Mucosa of descending colon (tissue), 3 donors: ENCODE measurements around the gene RASSF5. TPM values are rescaled to one million over a fixed set of nuclear protein-coding genes. Genes with fewer than 3 reads are reported as not detected.

Source experiments
- ATAC-seq: fragments of 200-7000 bp; cut with Tn5 transposase; one replicate; pipeline ENCODE4 v1.9.1; 2020; ENCODE audit warnings: mild to moderate bottlenecking, moderate library complexity
- DNase-seq, 3 donors: peaks; one replicate each; pipeline ENCODE4 v3.0.0-alpha.2; 2020
- H3K36me3 ChIP-seq: fragments of 200-600 bp; one replicate; pipeline ENCODE4 v1.8.0; 2021; ENCODE audit warnings: low read depth, mild to moderate bottlenecking
- H3K4me1 ChIP-seq: fragments of 200-600 bp; one replicate; pipeline ENCODE4 v1.8.0; 2021; ENCODE audit warnings: low read depth, mild to moderate bottlenecking
- H3K4me3 ChIP-seq: fragments of 200-600 bp; one replicate; pipeline ENCODE4 v1.8.0; 2021; ENCODE audit warnings: mild to moderate bottlenecking
- H3K9me3 ChIP-seq: fragments of 200-600 bp; one replicate; pipeline ENCODE4 v1.8.0; 2021; ENCODE audit warnings: mild to moderate bottlenecking
- intact Hi-C, 2 donors: fragments of 100-400 bp; cut with DNase I in 1 of 2; cut with micrococcal nuclease in 1 of 2; formaldehyde crosslinking; loops; one replicate each; pipeline versions ENCODE4 v1.11.0 to v1.11.1; 2022; cut with DNase I, micrococcal nuclease
- total RNA-seq, 3 donors: library from RNA; stranded (reverse); fragmentation: NEBNext Ultra II Directional in 2 of 3; extraction: Animal tissue kit (Norgen Biotek cat#: 25700) in 2 of 3; gene quantifications; one replicate each; pipeline versions ENCODE4 v1.2.1 to v1.2.4, GENCODE V29; 2021 to 2023
- TF ChIP-seq, protein P1 (sequence below): fragments of 200-600 bp; IDR thresholded peaks from one replicate; pipeline ENCODE4 v1.8.0; 2022; ENCODE audit warnings: antibody characterized with exemption, mild to moderate bottlenecking
- donor health status: DM: no; HTN: no; CAD: no; lungs with moderate emphysema.
- donor health status: DM: no; HTN: no; CAD: no.
- donor health status: DM: no; HTN: yes; CAD: no.

The RASSF5 gene
- total RNA-seq, 3 donors from 2014 or later = 5.3 to 7.6 (median 5.8) TPM

DNA sequence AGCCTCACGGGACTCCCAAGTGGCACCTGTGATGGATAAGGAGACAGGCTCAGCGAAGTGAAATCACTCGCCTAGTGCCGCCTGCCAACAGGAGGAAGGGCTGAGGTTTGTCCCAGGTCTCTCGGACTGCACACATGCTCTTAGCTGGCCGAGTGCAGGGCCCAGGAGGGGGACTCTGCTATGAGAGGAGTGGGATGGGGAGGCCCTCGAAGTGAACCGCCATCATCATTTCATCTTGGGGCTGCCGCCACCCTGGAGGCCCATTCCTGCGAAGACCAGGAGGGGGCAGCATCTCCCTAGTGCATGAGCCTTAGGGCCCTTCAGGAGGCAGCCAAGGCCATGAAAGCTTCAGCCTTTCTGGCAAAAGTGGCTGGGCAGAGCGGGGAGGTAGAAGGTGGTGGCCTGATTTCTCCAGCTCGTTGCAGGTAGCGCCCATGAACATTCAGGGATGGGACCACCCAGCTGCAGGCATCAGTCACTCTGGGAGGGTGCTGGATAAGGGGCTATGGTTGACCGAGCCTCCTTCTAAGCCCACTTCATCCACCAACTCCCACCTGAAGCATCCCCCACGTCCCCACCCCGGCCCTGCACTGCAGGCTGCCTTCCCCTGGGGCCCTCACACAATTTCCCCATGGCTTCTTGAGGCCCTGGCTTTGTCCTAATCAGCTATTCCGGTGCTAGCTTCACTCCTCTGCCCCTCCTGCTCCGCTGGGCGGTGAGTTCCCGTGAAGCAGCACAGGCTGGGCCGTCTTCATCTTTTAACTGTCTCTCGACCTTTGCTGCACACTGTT lies 17.2 kb upstream of the RASSF5 start:
- ATAC-seq (peak; percentile 89), DNase-seq (peak in 2 of 3 donors; percentile 79 to 82)
- TF ChIP-seq, protein P1, sequence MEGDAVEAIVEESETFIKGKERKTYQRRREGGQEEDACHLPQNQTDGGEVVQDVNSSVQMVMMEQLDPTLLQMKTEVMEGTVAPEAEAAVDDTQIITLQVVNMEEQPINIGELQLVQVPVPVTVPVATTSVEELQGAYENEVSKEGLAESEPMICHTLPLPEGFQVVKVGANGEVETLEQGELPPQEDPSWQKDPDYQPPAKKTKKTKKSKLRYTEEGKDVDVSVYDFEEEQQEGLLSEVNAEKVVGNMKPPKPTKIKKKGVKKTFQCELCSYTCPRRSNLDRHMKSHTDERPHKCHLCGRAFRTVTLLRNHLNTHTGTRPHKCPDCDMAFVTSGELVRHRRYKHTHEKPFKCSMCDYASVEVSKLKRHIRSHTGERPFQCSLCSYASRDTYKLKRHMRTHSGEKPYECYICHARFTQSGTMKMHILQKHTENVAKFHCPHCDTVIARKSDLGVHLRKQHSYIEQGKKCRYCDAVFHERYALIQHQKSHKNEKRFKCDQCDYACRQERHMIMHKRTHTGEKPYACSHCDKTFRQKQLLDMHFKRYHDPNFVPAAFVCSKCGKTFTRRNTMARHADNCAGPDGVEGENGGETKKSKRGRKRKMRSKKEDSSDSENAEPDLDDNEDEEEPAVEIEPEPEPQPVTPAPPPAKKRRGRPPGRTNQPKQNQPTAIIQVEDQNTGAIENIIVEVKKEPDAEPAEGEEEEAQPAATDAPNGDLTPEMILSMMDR = peak; percentile 70
- intact Hi-C loops = loop anchor here in 1 of 2 donors (5.0 kb wide), 1 partner anchor 92 kb away; no protein-coding TSS in a partner anchor
- no peak overlapping the region for H3K4me3 ChIP-seq
- no peaks in the 10 kb centered on the region for H3K9me3 ChIP-seq
- H3K4me1 ChIP-seq = no peaks in the 10 kb centered on the region
- H3K36me3 ChIP-seq = no peaks in the 10 kb centered on the region

DNA sequence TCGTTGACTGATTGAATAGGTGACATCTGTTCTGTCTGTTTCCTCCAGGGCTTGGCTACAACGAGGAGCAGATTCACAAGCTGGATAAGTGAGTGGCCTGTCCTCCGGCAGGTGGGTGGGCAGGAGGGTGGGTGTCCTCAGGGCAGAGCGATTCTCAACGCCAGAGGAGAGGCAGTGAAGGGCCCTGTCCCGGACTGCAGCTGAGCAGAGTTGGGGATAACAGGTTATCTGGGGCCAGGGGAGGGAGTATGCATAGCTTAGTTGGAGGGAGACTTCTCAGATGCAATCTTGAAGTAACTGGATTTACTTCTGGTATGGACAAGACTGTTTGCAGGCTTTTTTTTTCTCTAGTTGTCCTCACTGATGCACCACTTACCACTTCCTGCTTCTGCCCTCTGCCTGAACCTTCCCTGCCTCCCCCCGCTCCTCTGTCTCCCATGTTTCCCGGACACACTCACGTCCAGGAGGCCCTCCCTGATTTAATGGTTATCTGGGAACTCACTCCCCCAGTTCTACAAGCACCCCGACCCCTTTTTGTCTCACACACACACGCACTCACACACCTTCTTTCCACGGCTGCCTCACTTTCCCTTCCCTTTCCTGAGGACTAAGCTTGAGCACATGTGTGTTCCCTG lies 16.4 kb upstream of the RASSF5 start:
- intact Hi-C loops = loop anchor here in 1 of 2 donors (5.0 kb wide), 1 partner anchor 91 kb away; no protein-coding TSS in a partner anchor
- ATAC-seq (no peak), DNase-seq (peak in 1 of 3 donors; percentile 11)
- H3K4me3 ChIP-seq = no peak overlapping the region
- no peaks in the 10 kb centered on the region for H3K36me3 ChIP-seq
- no peaks in the 10 kb centered on the region for H3K9me3 ChIP-seq
- TF ChIP-seq, protein P1 = no peak
- H3K4me1 ChIP-seq = peaks cover 3% of the 10 kb centered on the region

DNA sequence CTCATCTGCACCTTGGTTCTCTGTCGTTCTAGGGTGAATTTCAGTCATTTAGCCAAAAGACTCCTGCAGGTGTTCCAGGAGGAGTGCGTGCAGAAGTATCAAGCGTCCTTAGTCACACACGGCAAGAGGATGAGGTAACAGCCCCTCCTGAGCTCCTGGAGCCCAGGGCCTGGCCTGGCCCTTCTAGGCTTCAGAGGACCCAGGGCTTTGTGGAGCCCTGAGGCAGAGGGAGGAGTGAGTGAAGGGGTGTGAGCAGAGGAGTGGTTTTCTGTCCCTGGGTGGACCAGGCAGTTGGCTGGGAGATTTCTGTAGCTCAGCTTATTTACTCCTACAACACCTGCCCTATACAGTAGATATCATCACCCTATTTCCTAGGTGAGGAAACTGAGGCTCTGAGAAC lies 15.7 kb upstream of the RASSF5 start:
- TF ChIP-seq, protein P1 = no peak
- no peaks in the 10 kb centered on the region for H3K9me3 ChIP-seq
- H3K36me3 ChIP-seq = no peaks in the 10 kb centered on the region
- no peak overlapping the region for H3K4me3 ChIP-seq
- peaks cover 3% of the 10 kb centered on the region for H3K4me1 ChIP-seq
- ATAC-seq (no peak), DNase-seq (peak in 1 of 3 donors; percentile 2)
- intact Hi-C loops = loop anchor here in 1 of 2 donors (5.0 kb wide), 1 partner anchor 91 kb away; no protein-coding TSS in a partner anchor

DNA sequence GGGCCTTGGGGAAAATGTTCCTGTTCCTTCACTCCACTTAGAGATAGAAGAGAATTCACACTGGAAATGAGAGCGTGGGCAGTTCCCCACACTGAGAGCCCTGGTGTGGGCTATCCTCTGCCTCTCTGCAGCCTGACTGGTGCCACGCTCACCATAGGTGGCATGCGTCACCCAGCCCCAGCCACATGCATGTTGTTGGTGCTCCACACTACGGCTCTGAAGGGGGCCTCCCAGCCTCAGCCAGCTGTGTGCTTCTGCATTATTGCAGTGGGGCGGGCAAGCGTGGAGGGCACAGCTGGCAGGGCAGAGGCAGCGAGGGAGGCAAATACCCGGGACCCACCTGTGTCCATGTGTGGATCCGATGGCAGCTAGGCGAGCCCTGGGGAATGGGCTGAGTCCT lies 14.7 kb upstream of the RASSF5 start:
- H3K9me3 ChIP-seq = no peaks in the 10 kb centered on the region
- H3K36me3 ChIP-seq = no peaks in the 10 kb centered on the region
- ATAC-seq (no peak), DNase-seq (peak in 1 of 3 donors; percentile 7)
- no peak overlapping the region for H3K4me3 ChIP-seq
- intact Hi-C loops = loop anchor here in 1 of 2 donors (5.0 kb wide), 1 partner anchor 90 kb away; no protein-coding TSS in a partner anchor
- TF ChIP-seq, protein P1 = no peak
- peaks cover 3% of the 10 kb centered on the region for H3K4me1 ChIP-seq

DNA sequence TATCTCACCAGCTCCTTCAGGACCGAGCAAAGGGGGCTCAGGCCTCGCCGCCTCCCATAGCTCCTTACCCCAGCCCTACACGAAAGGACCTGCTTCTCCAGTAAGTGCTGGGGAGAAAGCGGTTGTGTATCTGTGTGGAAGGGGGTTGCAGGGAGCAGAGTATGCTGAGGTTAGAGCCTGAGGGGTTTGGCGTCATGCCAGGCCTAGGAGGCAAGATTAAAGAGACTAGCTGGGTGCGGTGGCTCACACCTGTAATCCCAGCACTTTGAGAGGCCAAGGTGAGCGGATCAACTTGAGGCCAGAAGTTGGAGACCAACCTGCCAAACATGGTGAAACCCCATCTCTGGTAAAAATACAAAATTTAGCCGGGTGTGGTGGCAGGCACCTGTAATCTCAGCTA lies 14.1 kb upstream of the RASSF5 start:
- no peaks in the 10 kb centered on the region for H3K36me3 ChIP-seq
- TF ChIP-seq, protein P1 = no peak
- H3K4me3 ChIP-seq = no peak overlapping the region
- peaks cover 3% of the 10 kb centered on the region for H3K4me1 ChIP-seq
- H3K9me3 ChIP-seq = no peaks in the 10 kb centered on the region
- intact Hi-C loops = loop anchor here in 1 of 2 donors (5.0 kb wide), 1 partner anchor 89 kb away; no protein-coding TSS in a partner anchor
- no peak for DNase-seq
- no peak for ATAC-seq
